ENCODE measurements around the gene AZI2.

Gene AZI2

DNA sequence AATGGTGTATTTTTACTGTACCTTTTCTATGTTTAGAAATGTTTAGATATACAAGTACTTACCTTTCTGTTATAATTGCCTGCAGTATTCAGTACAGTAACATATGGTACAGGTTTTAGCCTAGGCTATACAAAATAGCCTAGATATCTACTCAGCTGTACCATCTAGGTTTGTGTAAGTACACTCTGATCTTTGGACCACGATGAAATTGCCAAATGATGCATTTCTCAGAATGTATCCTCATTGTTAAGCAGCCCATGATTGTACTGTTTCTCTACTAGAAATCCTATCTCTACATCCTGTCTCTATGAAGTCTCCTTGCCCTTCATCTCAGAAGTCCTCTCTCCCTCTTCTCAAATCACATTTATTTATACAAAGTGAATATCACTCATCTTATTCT lies 32.9 kb downstream of the AZI2 start:
- H3K4me3 ChIP-seq (ENCODE audit: low read depth, low read length) = no peak overlapping the region
- DNase-seq (ENCODE audit: low read depth, low spot score) = no peak
- TF ChIP-seq, protein P1, sequence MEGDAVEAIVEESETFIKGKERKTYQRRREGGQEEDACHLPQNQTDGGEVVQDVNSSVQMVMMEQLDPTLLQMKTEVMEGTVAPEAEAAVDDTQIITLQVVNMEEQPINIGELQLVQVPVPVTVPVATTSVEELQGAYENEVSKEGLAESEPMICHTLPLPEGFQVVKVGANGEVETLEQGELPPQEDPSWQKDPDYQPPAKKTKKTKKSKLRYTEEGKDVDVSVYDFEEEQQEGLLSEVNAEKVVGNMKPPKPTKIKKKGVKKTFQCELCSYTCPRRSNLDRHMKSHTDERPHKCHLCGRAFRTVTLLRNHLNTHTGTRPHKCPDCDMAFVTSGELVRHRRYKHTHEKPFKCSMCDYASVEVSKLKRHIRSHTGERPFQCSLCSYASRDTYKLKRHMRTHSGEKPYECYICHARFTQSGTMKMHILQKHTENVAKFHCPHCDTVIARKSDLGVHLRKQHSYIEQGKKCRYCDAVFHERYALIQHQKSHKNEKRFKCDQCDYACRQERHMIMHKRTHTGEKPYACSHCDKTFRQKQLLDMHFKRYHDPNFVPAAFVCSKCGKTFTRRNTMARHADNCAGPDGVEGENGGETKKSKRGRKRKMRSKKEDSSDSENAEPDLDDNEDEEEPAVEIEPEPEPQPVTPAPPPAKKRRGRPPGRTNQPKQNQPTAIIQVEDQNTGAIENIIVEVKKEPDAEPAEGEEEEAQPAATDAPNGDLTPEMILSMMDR (IDR thresholded peaks at IDR 0.05; ENCODE audit: low read depth, low read length) = no peak
- in situ Hi-C loops (cut with HindIII; ENCODE audit: low sequenced_read_pairs) = no loop called here

DNA sequence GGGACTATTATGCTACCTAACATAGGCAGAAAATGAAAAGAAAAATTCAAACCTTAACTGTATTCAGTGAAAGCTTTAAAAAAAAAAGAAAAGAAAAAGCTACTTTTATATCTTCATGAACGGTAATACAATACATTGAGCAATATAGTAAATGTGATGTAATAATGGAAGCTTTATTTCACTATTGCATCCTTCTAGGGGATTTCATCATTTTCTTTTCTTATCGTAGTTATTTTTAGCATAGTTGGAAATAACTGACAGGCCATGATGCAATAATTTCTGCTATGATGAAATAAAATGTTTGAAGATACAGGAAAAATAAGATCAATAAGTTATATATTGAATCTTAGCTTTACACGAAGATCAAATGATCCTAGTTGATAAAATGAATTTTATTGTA lies 40.4 kb downstream of the AZI2 start:
- in situ Hi-C loops (cut with HindIII; ENCODE audit: low sequenced_read_pairs) = no loop called here
- no peak for DNase-seq (ENCODE audit: low read depth, low spot score)
- H3K4me3 ChIP-seq (ENCODE audit: low read depth, low read length) = no peak overlapping the region
- TF ChIP-seq, protein P1 (IDR thresholded peaks at IDR 0.05; ENCODE audit: low read depth, low read length) = no peak

DNA sequence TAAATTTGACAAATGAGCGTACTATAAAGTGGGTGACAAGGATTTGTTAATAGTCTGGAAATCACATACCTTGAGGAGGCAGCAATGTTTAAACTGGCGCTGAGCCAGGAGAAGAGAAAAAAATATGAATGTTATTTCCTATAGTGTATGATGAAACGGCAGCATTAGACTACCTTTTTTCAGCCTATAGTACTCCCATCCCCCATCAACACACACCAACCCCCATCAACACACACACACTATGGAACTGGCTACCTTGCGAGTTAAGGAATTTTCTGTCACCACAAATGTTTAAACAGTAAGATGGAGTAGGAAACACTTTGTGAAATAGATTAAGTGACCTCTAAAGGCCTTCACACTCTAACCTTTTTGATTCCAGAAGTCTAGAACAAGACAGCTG lies 46.9 kb downstream of the AZI2 start:
- TF ChIP-seq, protein P1 (IDR thresholded peaks at IDR 0.05; ENCODE audit: low read depth, low read length) = no peak
- no peak for DNase-seq (ENCODE audit: low read depth, low spot score)
- no peak overlapping the region for H3K4me3 ChIP-seq (ENCODE audit: low read depth, low read length)
- in situ Hi-C loops (cut with HindIII; ENCODE audit: low sequenced_read_pairs) = no loop called here

DNA sequence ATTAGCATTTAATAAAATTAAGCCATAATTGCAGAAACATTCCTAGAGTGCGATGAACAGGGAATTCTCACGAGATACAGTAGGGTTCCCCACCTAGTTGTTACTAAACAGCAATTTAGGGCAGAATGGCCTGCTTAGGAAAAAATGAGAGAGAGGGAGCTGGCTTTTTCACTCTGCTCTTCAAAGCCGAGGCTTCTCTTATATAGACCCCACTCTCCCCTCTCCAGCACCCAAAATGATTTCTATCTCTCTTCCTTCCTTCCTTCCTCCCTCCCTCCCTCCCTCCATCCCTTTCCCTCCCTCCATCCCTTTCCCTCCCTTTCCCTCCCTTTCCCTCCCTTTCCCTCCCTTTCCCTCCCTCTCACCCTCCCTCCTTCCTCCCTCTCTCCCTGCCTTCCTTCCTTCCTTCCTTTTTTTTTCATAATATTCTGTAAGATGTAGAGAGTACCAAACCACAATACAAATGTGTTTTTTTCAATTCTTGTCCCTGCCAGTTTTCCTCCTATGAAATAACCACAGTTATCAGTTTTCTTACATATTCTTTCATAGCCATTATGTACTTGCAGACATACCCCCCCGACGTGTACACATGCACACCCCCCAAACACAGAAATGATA lies 48.2 kb downstream of the AZI2 start:
- no peak overlapping the region for H3K4me3 ChIP-seq (ENCODE audit: low read depth, low read length)
- in situ Hi-C loops (cut with HindIII; ENCODE audit: low sequenced_read_pairs) = no loop called here
- DNase-seq (ENCODE audit: low read depth, low spot score) = no peak
- TF ChIP-seq, protein P1 (IDR thresholded peaks at IDR 0.05; ENCODE audit: low read depth, low read length) = no peak

DNA sequence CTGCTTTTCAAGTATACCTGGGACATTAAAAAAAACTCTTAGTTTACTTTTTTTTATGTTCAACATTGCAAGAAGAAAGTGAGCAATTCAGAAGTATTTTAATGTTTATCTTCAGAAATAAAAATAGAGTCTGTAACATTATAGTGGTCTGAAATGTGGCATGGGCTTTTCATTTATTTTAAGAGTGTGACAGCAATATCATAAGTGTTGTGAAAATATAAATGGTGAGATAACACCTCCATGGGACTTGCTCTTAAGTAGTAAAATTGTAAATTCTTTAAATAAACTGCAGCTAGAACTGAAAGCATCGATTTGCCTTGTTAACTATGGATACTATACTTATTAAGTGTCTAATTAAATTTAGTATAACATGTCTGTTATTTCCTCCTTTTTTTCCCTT lies 48.9 kb downstream of the AZI2 start:
- no peak for DNase-seq (ENCODE audit: low read depth, low spot score)
- in situ Hi-C loops (cut with HindIII; ENCODE audit: low sequenced_read_pairs) = no loop called here
- TF ChIP-seq, protein P1 (IDR thresholded peaks at IDR 0.05; ENCODE audit: low read depth, low read length) = no peak
- H3K4me3 ChIP-seq (ENCODE audit: low read depth, low read length) = no peak overlapping the region

DNA sequence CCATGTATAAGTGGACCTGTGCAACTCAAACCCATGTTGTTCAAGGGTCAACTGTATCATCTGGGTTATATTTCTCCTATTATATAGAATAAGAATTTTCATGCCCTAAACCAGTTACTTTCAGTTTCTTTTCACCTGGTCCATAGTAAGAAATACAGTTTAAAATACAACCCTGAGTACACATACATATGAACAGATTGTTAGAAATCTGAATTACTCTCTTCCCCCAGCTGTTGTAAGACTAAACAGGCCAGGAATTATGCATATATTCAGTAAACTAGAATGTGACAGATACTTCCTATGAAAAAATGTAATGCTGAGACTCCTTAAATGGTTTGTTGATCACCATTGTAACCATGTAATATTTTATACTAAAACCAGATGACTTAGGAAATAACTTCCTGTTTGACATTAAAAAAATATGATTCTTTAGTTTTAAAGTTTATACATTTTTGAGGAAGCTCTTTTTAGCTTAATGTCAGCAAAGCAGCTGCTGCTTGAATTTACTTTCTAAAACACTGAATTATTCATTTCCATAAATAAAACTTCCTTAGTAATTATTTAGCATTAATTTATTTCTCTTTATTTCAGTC lies 52.6 kb downstream of the AZI2 start:
- TF ChIP-seq, protein P1 (IDR thresholded peaks at IDR 0.05; ENCODE audit: low read depth, low read length) = no peak
- in situ Hi-C loops (cut with HindIII; ENCODE audit: low sequenced_read_pairs) = no loop called here
- DNase-seq (ENCODE audit: low read depth, low spot score) = no peak
- no peak overlapping the region for H3K4me3 ChIP-seq (ENCODE audit: low read depth, low read length)
